ENCODE results near the gene GDAP1L1.
"Not testable (repeated sequence)": the region's sequence is repeated elsewhere in the genome, so short reads cannot be mapped to it uniquely, and the experiment has no call there.

The GDAP1L1 gene

DNA sequence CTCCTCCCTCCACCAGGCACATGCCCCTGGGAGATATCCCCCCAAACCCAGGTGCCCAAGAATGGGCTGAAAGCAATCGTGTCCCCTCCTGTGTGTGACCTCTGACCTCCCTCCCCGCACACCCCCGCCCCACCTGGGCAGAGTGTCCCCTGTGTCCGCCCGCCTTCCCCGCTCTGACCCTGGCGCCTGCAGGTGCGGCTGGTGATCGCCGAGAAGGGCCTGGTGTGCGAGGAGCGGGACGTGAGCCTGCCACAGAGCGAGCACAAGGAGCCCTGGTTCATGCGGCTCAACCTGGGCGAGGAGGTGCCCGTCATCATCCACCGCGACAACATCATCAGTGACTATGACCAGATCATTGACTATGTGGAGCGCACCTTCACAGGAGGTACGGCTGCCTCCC, 9.9 kb downstream of the GDAP1L1 start:
- DNase-seq: no peak

DNA sequence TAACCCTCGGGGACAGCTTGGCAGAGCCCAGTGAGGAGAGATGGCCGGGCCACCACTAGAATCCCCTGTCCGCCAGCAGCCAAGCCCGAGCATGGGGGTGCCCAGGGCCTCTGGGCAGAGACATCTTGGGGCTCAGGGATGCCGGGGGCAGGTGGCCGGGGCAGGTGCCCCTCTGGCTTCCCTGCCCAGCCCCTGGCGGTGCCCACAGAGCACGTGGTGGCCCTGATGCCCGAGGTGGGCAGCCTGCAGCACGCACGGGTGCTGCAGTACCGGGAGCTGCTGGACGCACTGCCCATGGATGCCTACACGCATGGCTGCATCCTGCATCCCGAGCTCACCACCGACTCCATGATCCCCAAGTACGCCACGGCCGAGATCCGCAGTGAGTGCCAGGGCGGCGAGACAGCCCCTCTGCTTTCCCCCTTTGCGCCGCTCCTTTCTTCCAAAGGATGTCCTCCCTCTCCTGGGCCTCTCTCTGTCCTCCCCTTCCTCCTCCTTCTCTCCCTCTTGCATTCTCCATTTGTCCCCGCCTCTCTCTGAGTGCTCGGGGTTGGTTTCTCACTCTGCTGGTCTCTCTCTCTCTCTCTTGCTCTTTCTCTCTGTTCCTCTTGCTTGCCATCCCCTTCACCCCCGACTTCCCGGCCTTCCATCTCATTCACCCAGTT, 11.2 kb downstream of the GDAP1L1 start:
- DNase-seq: no peak

- no peak for DNase-seq
Measured at GRCh38 chr20:44264287-44264686, 17.2 kb downstream of the GDAP1L1 start.

- no peak for DNase-seq
Measured at GRCh38 chr20:44268802-44269201, 21.7 kb downstream of the GDAP1L1 start.

- no peak for DNase-seq
Measured at GRCh38 chr20:44271915-44272663, 25.0 kb downstream of the GDAP1L1 start.

- DNase-seq: no peak
Measured at GRCh38 chr20:44273231-44274215, 26.4 kb downstream of the GDAP1L1 start.

- no peak for DNase-seq
Measured at GRCh38 chr20:44274303-44275017, 27.4 kb downstream of the GDAP1L1 start.

GRCh38 chr20:44279228-44279627, 32.1 kb downstream of the GDAP1L1 start:
- DNase-seq: no peak

DNA sequence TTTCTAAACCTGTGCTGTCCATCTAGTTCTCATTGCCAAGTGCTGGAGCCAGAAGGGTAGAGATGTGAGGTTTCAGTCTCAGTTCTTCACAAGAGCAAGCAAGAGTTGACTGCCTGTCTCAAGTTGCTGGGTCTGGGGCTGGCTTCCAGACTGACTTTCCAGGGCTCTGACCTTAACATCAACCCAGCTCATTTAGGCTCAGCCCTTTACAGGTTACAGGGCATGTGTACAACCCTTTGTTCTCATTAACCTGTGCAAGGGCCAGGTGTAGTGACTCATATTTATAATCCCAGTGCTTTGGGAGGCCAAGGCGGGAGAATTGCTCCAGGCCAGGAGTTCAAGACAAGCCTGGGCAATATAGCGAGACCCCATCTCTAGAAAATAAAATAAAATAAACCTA, 33.3 kb downstream of the GDAP1L1 start:
- DNase-seq: no peak

- DNase-seq: no peak
Measured at GRCh38 chr20:44282192-44282591, 35.1 kb downstream of the GDAP1L1 start.

GRCh38 chr20:44284032-44284431, 36.9 kb downstream of the GDAP1L1 start:
- DNase-seq: no peak

DNA sequence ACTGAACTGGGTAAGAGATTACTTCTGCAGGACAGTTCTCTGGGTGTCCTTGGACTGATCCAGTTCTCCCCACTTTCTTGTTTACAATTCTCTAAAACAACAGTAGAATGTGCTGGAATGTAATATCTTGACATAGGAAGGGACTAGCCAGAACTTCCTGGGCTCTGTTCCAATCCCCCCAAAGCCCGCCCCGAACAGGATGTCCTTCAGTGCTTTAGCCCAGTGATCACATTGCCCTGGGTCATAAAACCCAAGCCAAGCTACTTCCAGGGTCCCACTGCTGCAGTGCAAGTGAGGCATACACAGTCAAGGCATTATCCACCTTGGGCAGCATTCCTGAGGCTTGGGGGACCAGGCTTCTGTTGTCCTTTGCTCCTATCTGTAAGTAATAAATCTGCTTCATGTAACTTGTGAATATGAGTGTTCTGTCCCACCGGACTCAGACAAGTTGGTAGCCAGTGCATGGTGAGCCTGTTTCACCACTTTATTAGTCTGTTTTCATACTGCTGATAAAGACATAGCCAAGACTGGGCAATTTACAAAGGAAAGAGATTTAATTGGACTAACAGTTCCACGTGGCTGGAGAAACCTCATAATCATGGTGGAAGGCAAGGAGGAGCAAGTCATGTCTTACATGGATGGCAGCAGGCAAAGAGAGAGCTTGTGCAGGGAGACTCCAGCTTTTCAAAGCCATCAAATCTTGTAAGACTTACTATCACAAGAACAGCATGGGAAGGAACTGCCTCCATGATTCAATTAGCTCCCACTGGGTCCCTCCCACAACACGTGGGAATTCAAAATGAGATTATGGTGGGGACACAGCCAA, 40.4 kb downstream of the GDAP1L1 start:
- DNase-seq: no peak

GRCh38 chr20:44288252-44288651, 41.1 kb downstream of the GDAP1L1 start:
- DNase-seq: no peak

DNA sequence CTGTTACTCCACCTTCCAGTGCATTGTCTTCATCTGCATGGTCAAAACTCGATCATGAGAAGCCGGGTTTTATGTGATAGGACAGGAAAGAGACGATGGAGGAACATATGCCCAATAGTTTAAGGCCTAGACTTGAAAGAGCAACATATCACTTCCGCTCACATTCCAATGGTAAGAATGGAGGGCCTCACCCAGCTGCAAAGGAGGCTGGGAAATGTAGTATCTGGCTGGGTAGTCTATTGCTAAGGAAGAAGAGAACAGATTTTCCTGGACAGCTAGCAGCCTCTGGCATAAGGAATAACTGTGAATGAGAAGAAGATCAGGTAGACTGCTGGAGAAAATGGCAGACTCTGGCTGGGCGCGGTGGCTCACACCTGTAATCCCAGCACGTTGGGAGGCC, 44.6 kb downstream of the GDAP1L1 start:
- DNase-seq: no peak

DNA sequence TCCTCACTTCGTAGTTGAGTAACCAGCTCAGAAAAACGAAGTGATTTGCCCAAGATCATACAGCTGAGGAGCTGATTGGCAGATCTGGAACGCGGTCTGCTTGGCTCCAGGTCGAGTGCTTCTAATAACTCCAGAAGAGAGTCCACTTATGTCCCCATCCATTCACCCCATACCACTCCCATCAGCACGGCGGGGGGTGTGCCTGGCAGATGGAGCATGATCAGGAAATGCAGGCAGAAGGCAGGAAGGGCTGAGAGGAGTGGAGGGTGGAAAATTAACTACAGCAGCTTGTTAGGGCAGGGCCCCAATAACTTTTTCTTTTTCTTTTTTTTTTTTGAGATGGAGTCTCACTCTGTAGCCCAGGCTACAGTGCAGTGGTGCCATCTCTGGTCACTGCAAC, 48.9 kb downstream of the GDAP1L1 start:
- no peak for DNase-seq

- no peak for DNase-seq
Measured at GRCh38 chr20:44297721-44298120, 50.6 kb downstream of the GDAP1L1 start.

DNA sequence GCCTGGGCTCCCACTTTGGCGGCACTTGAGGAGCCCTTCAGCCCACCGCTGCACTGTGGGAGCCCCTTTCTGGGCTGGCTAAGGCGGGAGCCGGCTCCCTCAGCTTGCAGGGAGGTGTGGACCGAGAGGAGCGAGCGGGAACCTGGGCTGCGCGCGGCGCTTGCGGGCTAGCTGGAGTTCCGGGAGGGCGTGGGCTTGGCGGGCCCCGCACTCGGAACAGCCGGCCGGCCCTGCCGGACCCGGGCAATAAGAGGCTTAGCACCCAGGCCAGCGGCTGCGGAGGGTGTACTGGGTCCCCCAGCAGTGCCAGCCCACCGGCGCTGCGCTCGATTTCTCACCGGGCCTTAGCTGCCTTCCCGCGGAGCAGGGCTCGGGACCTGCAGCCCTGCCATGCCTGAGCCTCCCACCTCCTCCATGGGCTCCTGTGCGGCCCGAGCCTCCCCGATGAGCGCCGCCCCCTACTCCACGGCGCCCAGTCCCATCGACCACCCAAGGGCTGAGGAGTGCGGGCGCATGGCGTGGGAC, 52.0 kb downstream of the GDAP1L1 start:
- not testable (repeated sequence) for DNase-seq

- no peak for DNase-seq
Measured at GRCh38 chr20:44301285-44301684, 54.2 kb downstream of the GDAP1L1 start.

DNA sequence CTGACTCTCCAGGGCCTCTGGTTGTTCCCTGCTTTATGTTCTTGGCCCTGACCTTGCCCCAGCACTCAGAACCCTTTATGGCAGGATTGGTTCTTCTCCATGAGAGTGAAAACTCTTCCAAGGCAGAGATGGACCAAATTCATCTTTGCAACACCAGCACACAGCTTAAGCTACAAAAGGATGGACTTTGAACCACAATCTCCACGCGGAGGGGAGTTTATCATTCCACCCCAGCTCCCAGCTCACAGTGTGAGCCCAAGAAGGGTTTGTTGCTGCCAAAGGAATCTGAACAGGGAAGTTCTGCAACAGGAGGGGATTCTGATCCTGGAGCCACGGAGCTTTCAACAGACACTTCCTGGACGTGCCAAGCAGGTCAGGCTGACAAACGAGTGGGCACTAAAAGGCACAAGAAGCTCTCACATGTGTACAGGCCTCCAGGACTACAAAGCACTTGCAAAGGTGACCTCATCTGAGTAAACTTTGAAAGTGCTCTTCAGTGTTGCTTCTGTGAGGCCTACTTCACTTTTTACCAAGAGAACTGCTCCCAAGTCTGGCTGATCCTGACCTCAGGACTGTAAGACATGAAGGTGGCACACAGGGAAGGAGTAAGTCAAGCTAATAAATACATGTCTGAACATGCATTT, 55.0 kb downstream of the GDAP1L1 start:
- no peak for DNase-seq

GRCh38 chr20:44302736-44303135, 55.6 kb downstream of the GDAP1L1 start:
- no peak for DNase-seq

DNA sequence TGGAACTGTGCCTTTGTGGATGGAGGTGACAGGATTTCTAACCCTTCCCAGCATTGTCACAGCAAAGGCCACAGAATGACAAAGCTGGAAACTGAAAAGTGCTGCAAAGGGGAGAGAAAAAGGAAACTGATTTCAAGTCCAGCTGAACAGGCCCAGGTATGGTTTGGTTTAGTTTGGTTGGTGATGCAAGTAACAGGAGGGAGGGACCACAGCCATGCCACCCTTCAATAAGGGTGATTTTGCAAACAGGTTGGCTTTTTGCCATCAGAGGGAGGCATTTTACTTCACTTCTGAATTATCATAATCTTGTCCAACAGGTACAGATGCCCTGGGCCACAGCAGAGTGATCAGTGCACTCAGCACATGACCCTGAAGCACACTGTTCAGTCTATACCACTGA, 57.3 kb downstream of the GDAP1L1 start:
- no peak for DNase-seq
